Measurements from ENCODE around the gene SGTB.

SGTB gene

DNA sequence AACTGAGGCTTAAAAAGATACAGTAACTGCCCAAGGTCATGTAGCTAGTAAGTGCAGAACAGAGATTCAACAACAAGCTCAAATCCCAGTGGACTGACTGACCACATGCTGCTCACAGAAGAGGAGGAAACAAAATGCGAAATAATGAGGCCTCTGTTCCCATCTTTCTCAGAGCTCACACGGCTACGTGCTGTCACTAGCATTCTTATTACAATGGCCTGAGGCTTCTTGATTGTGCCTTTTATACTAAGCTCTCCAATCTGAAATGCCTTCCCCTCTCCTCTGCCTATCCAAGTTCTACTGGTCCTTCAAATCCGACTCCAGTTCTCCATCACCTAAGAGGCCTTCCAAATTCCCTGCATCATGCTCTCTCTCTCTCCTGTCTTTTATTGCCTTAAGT lies 26.0 kb downstream of the SGTB start:
- H3K27ac ChIP-seq (ENCODE audit: low read length): no peak overlapping the region
- DNase-seq: no peak

DNA sequence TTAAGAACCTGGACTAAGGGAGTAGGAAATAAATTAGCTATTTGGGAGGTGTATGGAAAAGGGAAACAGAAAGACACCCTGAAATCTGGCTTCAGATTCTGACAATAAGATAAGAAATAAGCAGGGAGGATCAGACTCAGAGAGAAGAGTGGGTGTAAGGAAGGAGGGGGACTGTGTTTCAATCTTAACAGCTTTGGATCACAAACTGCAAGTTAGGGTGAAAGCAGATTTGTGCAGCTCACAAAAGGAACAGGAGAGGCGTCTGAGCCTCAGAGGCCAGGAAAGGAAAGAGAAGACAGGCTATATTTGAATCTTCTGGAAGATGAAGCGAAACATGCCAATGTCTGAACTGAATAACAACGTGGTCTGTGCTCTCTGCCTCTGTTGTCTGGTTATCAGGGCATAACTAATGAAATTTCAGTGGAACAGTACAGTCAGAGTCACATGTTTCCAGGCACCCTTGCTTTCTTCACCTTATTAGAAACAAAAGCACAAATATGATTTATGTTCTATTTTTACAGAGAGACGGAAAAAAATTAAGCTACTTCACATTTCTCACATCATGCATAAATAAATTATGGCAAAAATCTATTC lies 26.6 kb downstream of the SGTB start:
- H2AFZ ChIP-seq (ENCODE audit: low read length): no peak overlapping the region
- H3K36me3 ChIP-seq (replicated peaks; ENCODE audit: insufficient read depth, low read length): no peaks in the 10 kb centered on the region
- no peak overlapping the region for H3K4me2 ChIP-seq (ENCODE audit: low read depth, low read length)
- no peaks in the 10 kb centered on the region for H3K9me2 ChIP-seq (replicated peaks; ENCODE audit: insufficient read depth, low read length)
- H3K4me1 ChIP-seq (ENCODE audit: low read length): no peaks in the 10 kb centered on the region
- no peaks in the 10 kb centered on the region for H3K27me3 ChIP-seq (replicated peaks; ENCODE audit: insufficient read depth, low read length)
- no peak overlapping the region for H3K9ac ChIP-seq (ENCODE audit: low read length)
- no peaks in the 10 kb centered on the region for H3K79me2 ChIP-seq (ENCODE audit: low read length)
- TF ChIP-seq, protein P1, sequence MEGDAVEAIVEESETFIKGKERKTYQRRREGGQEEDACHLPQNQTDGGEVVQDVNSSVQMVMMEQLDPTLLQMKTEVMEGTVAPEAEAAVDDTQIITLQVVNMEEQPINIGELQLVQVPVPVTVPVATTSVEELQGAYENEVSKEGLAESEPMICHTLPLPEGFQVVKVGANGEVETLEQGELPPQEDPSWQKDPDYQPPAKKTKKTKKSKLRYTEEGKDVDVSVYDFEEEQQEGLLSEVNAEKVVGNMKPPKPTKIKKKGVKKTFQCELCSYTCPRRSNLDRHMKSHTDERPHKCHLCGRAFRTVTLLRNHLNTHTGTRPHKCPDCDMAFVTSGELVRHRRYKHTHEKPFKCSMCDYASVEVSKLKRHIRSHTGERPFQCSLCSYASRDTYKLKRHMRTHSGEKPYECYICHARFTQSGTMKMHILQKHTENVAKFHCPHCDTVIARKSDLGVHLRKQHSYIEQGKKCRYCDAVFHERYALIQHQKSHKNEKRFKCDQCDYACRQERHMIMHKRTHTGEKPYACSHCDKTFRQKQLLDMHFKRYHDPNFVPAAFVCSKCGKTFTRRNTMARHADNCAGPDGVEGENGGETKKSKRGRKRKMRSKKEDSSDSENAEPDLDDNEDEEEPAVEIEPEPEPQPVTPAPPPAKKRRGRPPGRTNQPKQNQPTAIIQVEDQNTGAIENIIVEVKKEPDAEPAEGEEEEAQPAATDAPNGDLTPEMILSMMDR (IDR thresholded peaks at IDR 0.05; ENCODE audit: low read length): no peak
- no peak for TF ChIP-seq EZH2phosphoT487 (IDR thresholded peaks at IDR 0.05; ENCODE audit: low read length)
- TF ChIP-seq EZH2 (optimal IDR thresholded peaks at IDR 0.05; ENCODE audit: low read depth, low read length): no peak
- no peaks in the 10 kb centered on the region for H3F3A ChIP-seq (ENCODE audit: insufficient read depth, low read length)
- DNase-seq: no peak
- H3K9me3 ChIP-seq (replicated peaks; ENCODE audit: insufficient read depth, low read length): no peaks in the 10 kb centered on the region
- H4K20me1 ChIP-seq (ENCODE audit: insufficient read depth, low read length): no peaks in the 10 kb centered on the region
- H3K4me3 ChIP-seq (ENCODE audit: low read length): no peak overlapping the region
- H3K27ac ChIP-seq (ENCODE audit: low read length): no peak overlapping the region

More for the DNA sequence above, 26.0 kb downstream of the SGTB start:
- H3F3A ChIP-seq (ENCODE audit: insufficient read depth, low read length): no peaks in the 10 kb centered on the region
- no peaks in the 10 kb centered on the region for H3K79me2 ChIP-seq (ENCODE audit: low read length)
- no peaks in the 10 kb centered on the region for H3K9me3 ChIP-seq (replicated peaks; ENCODE audit: insufficient read depth, low read length)
- H3K9ac ChIP-seq (ENCODE audit: low read length): no peak overlapping the region
- H3K4me2 ChIP-seq (ENCODE audit: low read depth, low read length): no peak overlapping the region
- H3K27me3 ChIP-seq (replicated peaks; ENCODE audit: insufficient read depth, low read length): no peaks in the 10 kb centered on the region
- H4K20me1 ChIP-seq (ENCODE audit: insufficient read depth, low read length): no peaks in the 10 kb centered on the region
- no peak overlapping the region for H2AFZ ChIP-seq (ENCODE audit: low read length)
- TF ChIP-seq EZH2 (optimal IDR thresholded peaks at IDR 0.05; ENCODE audit: low read depth, low read length) (no peak), EZH2phosphoT487 (IDR thresholded peaks at IDR 0.05; ENCODE audit: low read length) (no peak)
- TF ChIP-seq, protein P1 (IDR thresholded peaks at IDR 0.05; ENCODE audit: low read length): no peak
- no peaks in the 10 kb centered on the region for H3K36me3 ChIP-seq (replicated peaks; ENCODE audit: insufficient read depth, low read length)
- no peaks in the 10 kb centered on the region for H3K9me2 ChIP-seq (replicated peaks; ENCODE audit: insufficient read depth, low read length)
- H3K4me1 ChIP-seq (ENCODE audit: low read length): no peaks in the 10 kb centered on the region
- no peak overlapping the region for H3K4me3 ChIP-seq (ENCODE audit: low read length)

DNA sequence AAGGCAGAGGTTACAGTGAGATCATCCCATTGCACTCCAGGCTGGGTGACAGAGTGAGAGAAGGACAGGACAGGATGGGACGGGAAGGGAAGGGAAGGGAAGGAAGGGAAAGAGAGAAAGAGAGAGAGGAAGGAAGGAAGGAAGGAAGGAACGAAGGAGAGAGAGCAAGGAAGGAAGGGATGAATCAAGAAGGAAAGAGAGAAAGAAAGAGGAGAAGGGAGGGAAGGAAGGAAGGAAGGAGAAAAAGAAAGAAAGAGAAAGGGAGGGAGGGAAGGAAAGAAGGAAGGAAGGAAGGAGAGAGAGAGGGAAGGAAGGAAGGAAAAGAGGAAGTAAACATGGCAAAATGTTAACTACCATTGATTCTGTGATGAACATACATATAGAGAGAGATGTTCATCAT lies 28.8 kb downstream of the SGTB start:
- Histone ChIP-seq H3K79me2 (ENCODE audit: low read length) (no peaks in the 10 kb centered on the region), H3K36me3 (replicated peaks; ENCODE audit: insufficient read depth, low read length) (no peaks in the 10 kb centered on the region), H2AFZ (ENCODE audit: low read length) (no peak overlapping the region), H3K27ac (ENCODE audit: low read length) (no peak overlapping the region), H3F3A (ENCODE audit: insufficient read depth, low read length) (no peaks in the 10 kb centered on the region), H3K4me3 (ENCODE audit: low read length) (no peak overlapping the region), H3K9ac (ENCODE audit: low read length) (no peak overlapping the region), H4K20me1 (ENCODE audit: insufficient read depth, low read length) (no peaks in the 10 kb centered on the region), H3K9me3 (replicated peaks; ENCODE audit: insufficient read depth, low read length) (no peaks in the 10 kb centered on the region), H3K9me2 (replicated peaks; ENCODE audit: insufficient read depth, low read length) (no peaks in the 10 kb centered on the region), H3K4me1 (ENCODE audit: low read length) (no peaks in the 10 kb centered on the region), H3K27me3 (replicated peaks; ENCODE audit: insufficient read depth, low read length) (no peaks in the 10 kb centered on the region), H3K4me2 (ENCODE audit: low read depth, low read length) (no peak overlapping the region)
- TF ChIP-seq, protein P1 (IDR thresholded peaks at IDR 0.05; ENCODE audit: low read length): no peak
- TF ChIP-seq EZH2 (optimal IDR thresholded peaks at IDR 0.05; ENCODE audit: low read depth, low read length) (no peak), EZH2phosphoT487 (IDR thresholded peaks at IDR 0.05; ENCODE audit: low read length) (no peak)
- DNase-seq: no peak
